H1 (cell line): ENCODE results near the gene TNKS2. TPM values are rescaled to one million over a fixed set of nuclear protein-coding genes. Genes with fewer than 3 reads are reported as not detected.

Experiments
- BCL11A ChIP-seq, 2 experiments: IDR thresholded peaks; one replicate each; pipeline ENCODE4 v1.6.1; 2011; ENCODE audit warnings: low read depth in 2 of 2, low read length in 2 of 2, mild to moderate bottlenecking in 2 of 2
- CEBPB ChIP-seq: IDR thresholded peaks from 2 replicates; pipeline ENCODE4 v1.6.1; 2012; ENCODE audit warnings: low read depth, low read length
- CHD1 ChIP-seq: IDR thresholded peaks from 2 replicates; pipeline ENCODE4 v1.6.1; 2012; ENCODE audit warnings: low read depth, low read length, improper control_type of control experiment
- CREB1 ChIP-seq: IDR thresholded peaks from 2 replicates; pipeline ENCODE4 v1.6.1; 2012; ENCODE audit warnings: inconsistent platforms
- CTBP2 ChIP-seq: IDR thresholded peaks from 2 replicates; pipeline ENCODE4 v1.7.0; 2011; ENCODE audit warnings: borderline replicate concordance, mild to moderate bottlenecking, moderate library complexity, mixed read lengths, low read length; ENCODE audit not compliant: insufficient read depth, insufficient read length
- EP300 ChIP-seq, 2 experiments: IDR thresholded peaks; 1 replicate in 1 of 2; 2 replicates in 1 of 2; pipeline ENCODE4 v1.6.1; 2011 to 2012; ENCODE audit warnings: low read depth in 2 of 2, low read length in 2 of 2, mild to moderate bottlenecking in 2 of 2, borderline replicate concordance in 1 of 2, inconsistent platforms in 1 of 2, moderate library complexity in 1 of 2
- GABPA ChIP-seq: IDR thresholded peaks from 2 replicates; pipeline ENCODE4 v1.6.1; 2011; ENCODE audit warnings: mild to moderate bottlenecking, low read length, moderate library complexity, borderline replicate concordance; ENCODE audit not compliant: insufficient read depth
- GTF2F1 ChIP-seq: IDR thresholded peaks from 2 replicates; pipeline ENCODE4 v1.6.1; 2012; ENCODE audit warnings: low read depth, low read length, improper control_type of control experiment, borderline replicate concordance
- KDM4A ChIP-seq: IDR thresholded peaks from one replicate; pipeline ENCODE4 v1.7.1; 2012; ENCODE audit warnings: low read depth, mild to moderate bottlenecking, moderate library complexity, low read length, inconsistent platforms; ENCODE audit not compliant: severe bottlenecking
- MAFK ChIP-seq: IDR thresholded peaks from 2 replicates; pipeline ENCODE4 v1.6.1; 2012; ENCODE audit warnings: low read depth, mild to moderate bottlenecking, improper control_type of control experiment, low read length
- NANOG ChIP-seq: IDR thresholded peaks from 2 replicates; pipeline ENCODE4 v1.6.1; 2011; ENCODE audit warnings: low read length, low read depth, mild to moderate bottlenecking, inconsistent platforms; ENCODE audit not compliant: insufficient read depth, poor library complexity, severe bottlenecking
- PHF8 ChIP-seq: fragments of 200-600 bp; sonication (generic); conservative IDR thresholded peaks from 2 replicates; pipeline ENCODE4 v1.7.1; 2012; ENCODE audit warnings: low read depth, mild to moderate bottlenecking, inconsistent platforms, low read length, moderate library complexity
- POLR2AphosphoS5 ChIP-seq: IDR thresholded peaks from 2 replicates; pipeline ENCODE4 v1.6.1; 2011; ENCODE audit warnings: low read depth, low read length
- RBBP5 ChIP-seq: IDR thresholded peaks from 2 replicates; pipeline ENCODE4 v1.7.1; 2012; ENCODE audit warnings: low read depth, mild to moderate bottlenecking, inconsistent platforms, low read length, moderate library complexity, borderline replicate concordance
- RXRA ChIP-seq: IDR thresholded peaks from 2 replicates; pipeline ENCODE4 v1.6.1; 2011; ENCODE audit warnings: low read depth, mild to moderate bottlenecking, low read length, moderate library complexity; ENCODE audit not compliant: insufficient read depth
- SAP30 ChIP-seq: fragments of 300-600 bp; sonication (generic); IDR thresholded peaks from 2 replicates; pipeline ENCODE4 v1.7.1; 2012; ENCODE audit warnings: low read length, moderate library complexity, mild to moderate bottlenecking, inconsistent platforms; ENCODE audit not compliant: insufficient read depth, insufficient replicate concordance
- SIX5 ChIP-seq: IDR thresholded peaks from 2 replicates; pipeline ENCODE4 v1.6.1; 2011; ENCODE audit warnings: mild to moderate bottlenecking, low read depth, low read length
- SP1 ChIP-seq: IDR thresholded peaks from 2 replicates; pipeline ENCODE4 v1.6.1; 2011; ENCODE audit warnings: low read depth, low read length
- polyA plus RNA-seq, 7 experiments: library from polyadenylated mRNA; depleted of rRNA in 3 of 7; stranded (reverse) in 5 of 7; unstranded in 2 of 7; fragments of >200 nt in 5 of 7; fragments of 200-250 nt in 2 of 7; gene quantifications; 1 replicate in 5 of 7; 2 replicates in 1 of 7; 4 replicates in 1 of 7; pipeline versions ENCODE4 v1.2.1 to v1.2.3, GENCODE V29; 2011 to 2013; ENCODE audit warnings: missing spikeins in 2 of 7, mixed read lengths in 2 of 7
- total RNA-seq: library from RNA; stranded (reverse); fragmentation: NEBNext Ultra II Directional; extraction: Animal tissue kit (Norgen Biotek cat#: 25700); gene quantifications from 2 replicates; pipeline ENCODE4 v1.2.1, GENCODE V29; 2021
- TF ChIP-seq, protein P1 (sequence below): IDR thresholded peaks from 2 replicates; pipeline ENCODE4 v1.6.1; 2011; ENCODE audit warnings: low read depth, mild to moderate bottlenecking, low read length; ENCODE audit not compliant: insufficient read depth
- TF ChIP-seq, protein P2 (sequence below): IDR thresholded peaks from 2 replicates; pipeline ENCODE4 v1.6.1; 2012; ENCODE audit warnings: inconsistent platforms
- TF ChIP-seq, protein P3 (sequence below): IDR thresholded peaks from 2 replicates; pipeline ENCODE4 v1.6.1; 2011; ENCODE audit warnings: low read length, improper control_type of control experiment

The TNKS2 gene
- total and polyA plus RNA-seq, 2 of the 8 experiments (the other 6 are each of a cell fraction or from before 2014, with no cell fraction given): 23.3 to 73.6 TPM

DNA sequence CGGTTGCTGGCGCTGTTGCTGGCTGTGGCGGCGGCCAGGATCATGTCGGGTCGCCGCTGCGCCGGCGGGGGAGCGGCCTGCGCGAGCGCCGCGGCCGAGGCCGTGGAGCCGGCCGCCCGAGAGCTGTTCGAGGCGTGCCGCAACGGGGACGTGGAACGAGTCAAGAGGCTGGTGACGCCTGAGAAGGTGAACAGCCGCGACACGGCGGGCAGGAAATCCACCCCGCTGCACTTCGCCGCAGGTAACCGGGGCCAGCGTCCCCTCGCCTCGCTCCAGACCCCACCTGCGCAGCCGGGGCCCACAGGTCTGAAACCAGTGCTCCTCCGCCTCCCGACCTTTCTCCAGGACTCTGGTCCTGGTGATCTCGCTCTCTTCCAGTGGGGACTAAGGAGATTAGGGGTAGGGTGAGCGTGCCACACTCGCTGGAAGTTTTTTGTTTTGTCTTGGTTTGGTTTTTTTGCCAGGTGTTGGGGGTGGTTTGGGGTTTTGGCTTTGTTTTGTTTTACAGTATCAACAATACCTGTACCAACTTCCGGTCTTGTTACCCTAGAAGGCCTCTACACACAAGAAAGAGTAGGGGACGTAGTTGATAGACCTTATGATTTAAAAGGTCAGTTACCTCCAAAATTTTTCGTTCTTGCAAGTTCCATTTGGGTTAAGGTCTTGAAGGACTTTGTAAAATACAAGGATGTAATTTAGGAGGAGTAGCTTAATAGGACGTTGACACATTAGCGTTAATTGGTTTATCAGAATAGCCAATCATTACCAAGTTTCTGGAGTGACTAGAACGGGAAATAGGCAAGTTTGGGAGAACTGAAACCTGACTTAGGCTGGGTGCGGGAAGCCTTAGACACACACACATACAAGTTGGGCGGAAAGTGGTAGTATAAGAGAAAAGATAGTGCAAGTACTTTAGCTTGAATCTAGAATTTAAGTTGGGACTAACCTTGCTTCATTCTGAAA, 704 bp downstream of the TNKS2 start (continued):
- TF ChIP-seq CTBP2 (no peak), GABPA (no peak), CREB1 (no peak), KDM4A (peak; percentile 83), MAFK (no peak), SIX5 (no peak), NANOG (no peak), RBBP5 (peak; percentile 37; the same call in 1 of the 2 replicates), PHF8 (peak; percentile 36; the same call in 1 of the 2 replicates), SAP30 (no peak), SP1 (no peak), GTF2F1 (no peak), BCL11A (IDR thresholded peaks at IDR 0.05; ENCODE audit: low read depth in 2 of 2, low read length in 2 of 2) (no peak), RXRA (no peak), CEBPB (no peak), CHD1 (no peak), POLR2AphosphoS5 (no peak; the same call in 1 of the 2 replicates), EP300 (IDR thresholded peaks at IDR 0.05; ENCODE audit: borderline replicate concordance in 1 of 2, low read depth in 2 of 2, low read length in 2 of 2) (no peak)
- TF ChIP-seq, protein P1, sequence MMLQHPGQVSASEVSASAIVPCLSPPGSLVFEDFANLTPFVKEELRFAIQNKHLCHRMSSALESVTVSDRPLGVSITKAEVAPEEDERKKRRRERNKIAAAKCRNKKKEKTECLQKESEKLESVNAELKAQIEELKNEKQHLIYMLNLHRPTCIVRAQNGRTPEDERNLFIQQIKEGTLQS: no peak
- TF ChIP-seq, protein P2, sequence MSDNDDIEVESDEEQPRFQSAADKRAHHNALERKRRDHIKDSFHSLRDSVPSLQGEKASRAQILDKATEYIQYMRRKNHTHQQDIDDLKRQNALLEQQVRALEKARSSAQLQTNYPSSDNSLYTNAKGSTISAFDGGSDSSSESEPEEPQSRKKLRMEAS: no peak
- TF ChIP-seq, protein P3, sequence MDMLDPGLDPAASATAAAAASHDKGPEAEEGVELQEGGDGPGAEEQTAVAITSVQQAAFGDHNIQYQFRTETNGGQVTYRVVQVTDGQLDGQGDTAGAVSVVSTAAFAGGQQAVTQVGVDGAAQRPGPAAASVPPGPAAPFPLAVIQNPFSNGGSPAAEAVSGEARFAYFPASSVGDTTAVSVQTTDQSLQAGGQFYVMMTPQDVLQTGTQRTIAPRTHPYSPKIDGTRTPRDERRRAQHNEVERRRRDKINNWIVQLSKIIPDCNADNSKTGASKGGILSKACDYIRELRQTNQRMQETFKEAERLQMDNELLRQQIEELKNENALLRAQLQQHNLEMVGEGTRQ: no peak
